ENCODE data around the gene SPRING1. TPM values are rescaled to one million over a fixed set of nuclear protein-coding genes. Genes with fewer than 3 reads are reported as not detected.
A peak's percentile ranks its signal among the peaks of the same experiment; 100 is the strongest.

Gene SPRING1
- total and polyA plus RNA-seq, 2 of the 13 experiments (the other 11 are each of a cell fraction or from before 2014, with no cell fraction given): 20.0 to 51.8 TPM

DNA sequence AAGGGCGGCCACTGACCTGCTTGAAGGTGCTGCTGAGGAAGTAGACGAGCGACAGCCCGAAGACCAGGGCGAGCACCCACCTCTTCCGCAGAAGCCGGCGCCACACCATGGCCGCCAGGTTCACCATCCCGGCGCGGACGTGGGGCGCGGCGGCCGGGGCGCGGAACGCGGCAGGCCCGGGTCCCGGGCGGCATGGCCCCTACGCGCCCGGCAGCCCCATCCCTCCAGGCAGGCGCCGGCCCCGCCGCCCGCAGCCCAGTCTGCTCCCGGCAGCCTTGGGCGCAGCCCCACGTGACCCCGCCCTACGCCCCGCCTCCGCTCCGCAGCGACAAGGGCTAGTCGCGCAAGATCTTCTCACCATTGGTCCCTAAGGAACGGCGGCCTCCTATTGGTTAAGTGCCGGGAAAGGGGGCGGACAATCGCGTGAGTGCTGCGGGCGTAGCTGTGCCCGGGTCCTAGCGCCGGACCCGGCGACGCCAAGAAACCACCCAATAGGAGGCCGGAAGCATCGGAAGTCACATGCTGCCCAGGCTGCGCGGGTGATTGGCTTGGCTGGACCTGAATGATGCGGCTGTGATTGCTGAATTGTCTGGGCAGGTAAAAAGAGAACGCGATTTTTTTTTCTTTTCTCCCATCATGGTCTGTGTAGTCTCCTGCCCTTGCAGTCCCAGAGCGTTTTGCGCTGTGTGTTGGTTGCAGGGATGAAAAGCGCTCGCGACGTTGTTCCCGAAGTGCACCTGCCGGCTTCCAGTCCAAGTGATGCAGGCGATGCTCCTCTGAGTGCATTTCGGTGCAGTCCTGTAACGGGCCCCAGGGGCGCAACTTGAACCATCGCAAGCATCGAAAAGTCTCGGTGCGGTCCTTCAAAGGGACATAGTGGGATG lies at the start of gene SPRING1, which contains the start of gene RNFT2 (continued):
- TF ChIP-seq, protein P1, sequence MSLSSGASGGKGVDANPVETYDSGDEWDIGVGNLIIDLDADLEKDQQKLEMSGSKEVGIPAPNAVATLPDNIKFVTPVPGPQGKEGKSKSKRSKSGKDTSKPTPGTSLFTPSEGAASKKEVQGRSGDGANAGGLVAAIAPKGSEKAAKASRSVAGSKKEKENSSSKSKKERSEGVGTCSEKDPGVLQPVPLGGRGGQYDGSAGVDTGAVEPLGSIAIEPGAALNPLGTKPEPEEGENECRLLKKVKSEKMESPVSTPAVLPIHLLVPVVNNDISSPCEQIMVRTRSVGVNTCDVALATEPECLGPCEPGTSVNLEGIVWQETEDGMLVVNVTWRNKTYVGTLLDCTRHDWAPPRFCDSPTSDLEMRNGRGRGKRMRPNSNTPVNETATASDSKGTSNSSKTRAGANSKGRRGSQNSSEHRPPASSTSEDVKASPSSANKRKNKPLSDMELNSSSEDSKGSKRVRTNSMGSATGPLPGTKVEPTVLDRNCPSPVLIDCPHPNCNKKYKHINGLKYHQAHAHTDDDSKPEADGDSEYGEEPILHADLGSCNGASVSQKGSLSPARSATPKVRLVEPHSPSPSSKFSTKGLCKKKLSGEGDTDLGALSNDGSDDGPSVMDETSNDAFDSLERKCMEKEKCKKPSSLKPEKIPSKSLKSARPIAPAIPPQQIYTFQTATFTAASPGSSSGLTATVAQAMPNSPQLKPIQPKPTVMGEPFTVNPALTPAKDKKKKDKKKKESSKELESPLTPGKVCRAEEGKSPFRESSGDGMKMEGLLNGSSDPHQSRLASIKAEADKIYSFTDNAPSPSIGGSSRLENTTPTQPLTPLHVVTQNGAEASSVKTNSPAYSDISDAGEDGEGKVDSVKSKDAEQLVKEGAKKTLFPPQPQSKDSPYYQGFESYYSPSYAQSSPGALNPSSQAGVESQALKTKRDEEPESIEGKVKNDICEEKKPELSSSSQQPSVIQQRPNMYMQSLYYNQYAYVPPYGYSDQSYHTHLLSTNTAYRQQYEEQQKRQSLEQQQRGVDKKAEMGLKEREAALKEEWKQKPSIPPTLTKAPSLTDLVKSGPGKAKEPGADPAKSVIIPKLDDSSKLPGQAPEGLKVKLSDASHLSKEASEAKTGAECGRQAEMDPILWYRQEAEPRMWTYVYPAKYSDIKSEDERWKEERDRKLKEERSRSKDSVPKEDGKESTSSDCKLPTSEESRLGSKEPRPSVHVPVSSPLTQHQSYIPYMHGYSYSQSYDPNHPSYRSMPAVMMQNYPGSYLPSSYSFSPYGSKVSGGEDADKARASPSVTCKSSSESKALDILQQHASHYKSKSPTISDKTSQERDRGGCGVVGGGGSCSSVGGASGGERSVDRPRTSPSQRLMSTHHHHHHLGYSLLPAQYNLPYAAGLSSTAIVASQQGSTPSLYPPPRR (CRISPR knock-in tag; IDR thresholded peaks at IDR 0.05; ENCODE audit: borderline replicate concordance): peak; percentile 66
- TF ChIP-seq ATF7-NPFF (CRISPR knock-in tag; IDR thresholded peaks at IDR 0.05; ENCODE audit: low read depth) (peak; percentile 82; the same call in 1 of the 2 replicates), GATAD2A (CRISPR knock-in tag; IDR thresholded peaks at IDR 0.05) (peak; percentile 43; the same call in 1 of the 2 replicates), MXI1 (IDR thresholded peaks at IDR 0.05; ENCODE audit: borderline replicate concordance, low read depth, low read length) (peak; percentile 80; the same call in 1 of the 3 replicates), EEA1 (CRISPR knock-in tag; IDR thresholded peaks at IDR 0.05; ENCODE audit: borderline replicate concordance) (no peak), ZNF776 (CRISPR knock-in tag; IDR thresholded peaks at IDR 0.05) (no peak; the same call in 1 of the 2 replicates), SRSF9 (IDR thresholded peaks at IDR 0.05; ENCODE audit: borderline replicate concordance, insufficient read depth, low read depth, low read length, poor library complexity, severe bottlenecking) (no peak), ARNT (IDR thresholded peaks at IDR 0.05) (no peak)
- TF ChIP-seq, protein P2, sequence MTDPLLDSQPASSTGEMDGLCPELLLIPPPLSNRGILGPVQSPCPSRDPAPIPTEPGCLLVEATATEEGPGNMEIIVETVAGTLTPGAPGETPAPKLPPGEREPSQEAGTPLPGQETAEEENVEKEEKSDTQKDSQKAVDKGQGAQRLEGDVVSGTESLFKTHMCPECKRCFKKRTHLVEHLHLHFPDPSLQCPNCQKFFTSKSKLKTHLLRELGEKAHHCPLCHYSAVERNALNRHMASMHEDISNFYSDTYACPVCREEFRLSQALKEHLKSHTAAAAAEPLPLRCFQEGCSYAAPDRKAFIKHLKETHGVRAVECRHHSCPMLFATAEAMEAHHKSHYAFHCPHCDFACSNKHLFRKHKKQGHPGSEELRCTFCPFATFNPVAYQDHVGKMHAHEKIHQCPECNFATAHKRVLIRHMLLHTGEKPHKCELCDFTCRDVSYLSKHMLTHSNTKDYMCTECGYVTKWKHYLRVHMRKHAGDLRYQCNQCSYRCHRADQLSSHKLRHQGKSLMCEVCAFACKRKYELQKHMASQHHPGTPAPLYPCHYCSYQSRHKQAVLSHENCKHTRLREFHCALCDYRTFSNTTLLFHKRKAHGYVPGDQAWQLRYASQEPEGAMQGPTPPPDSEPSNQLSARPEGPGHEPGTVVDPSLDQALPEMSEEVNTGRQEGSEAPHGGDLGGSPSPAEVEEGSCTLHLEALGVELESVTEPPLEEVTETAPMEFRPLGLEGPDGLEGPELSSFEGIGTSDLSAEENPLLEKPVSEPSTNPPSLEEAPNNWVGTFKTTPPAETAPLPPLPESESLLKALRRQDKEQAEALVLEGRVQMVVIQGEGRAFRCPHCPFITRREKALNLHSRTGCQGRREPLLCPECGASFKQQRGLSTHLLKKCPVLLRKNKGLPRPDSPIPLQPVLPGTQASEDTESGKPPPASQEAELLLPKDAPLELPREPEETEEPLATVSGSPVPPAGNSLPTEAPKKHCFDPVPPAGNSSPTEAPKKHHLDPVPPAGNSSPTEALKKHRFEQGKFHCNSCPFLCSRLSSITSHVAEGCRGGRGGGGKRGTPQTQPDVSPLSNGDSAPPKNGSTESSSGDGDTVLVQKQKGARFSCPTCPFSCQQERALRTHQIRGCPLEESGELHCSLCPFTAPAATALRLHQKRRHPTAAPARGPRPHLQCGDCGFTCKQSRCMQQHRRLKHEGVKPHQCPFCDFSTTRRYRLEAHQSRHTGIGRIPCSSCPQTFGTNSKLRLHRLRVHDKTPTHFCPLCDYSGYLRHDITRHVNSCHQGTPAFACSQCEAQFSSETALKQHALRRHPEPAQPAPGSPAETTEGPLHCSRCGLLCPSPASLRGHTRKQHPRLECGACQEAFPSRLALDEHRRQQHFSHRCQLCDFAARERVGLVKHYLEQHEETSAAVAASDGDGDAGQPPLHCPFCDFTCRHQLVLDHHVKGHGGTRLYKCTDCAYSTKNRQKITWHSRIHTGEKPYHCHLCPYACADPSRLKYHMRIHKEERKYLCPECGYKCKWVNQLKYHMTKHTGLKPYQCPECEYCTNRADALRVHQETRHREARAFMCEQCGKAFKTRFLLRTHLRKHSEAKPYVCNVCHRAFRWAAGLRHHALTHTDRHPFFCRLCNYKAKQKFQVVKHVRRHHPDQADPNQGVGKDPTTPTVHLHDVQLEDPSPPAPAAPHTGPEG (CRISPR knock-in tag; IDR thresholded peaks at IDR 0.05): peak; percentile 70; the same call in 1 of the 2 replicates
- TF ChIP-seq, protein P3, sequence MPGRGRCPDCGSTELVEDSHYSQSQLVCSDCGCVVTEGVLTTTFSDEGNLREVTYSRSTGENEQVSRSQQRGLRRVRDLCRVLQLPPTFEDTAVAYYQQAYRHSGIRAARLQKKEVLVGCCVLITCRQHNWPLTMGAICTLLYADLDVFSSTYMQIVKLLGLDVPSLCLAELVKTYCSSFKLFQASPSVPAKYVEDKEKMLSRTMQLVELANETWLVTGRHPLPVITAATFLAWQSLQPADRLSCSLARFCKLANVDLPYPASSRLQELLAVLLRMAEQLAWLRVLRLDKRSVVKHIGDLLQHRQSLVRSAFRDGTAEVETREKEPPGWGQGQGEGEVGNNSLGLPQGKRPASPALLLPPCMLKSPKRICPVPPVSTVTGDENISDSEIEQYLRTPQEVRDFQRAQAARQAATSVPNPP (CRISPR knock-in tag; IDR thresholded peaks at IDR 0.05): no peak
- TF ChIP-seq, protein P4, sequence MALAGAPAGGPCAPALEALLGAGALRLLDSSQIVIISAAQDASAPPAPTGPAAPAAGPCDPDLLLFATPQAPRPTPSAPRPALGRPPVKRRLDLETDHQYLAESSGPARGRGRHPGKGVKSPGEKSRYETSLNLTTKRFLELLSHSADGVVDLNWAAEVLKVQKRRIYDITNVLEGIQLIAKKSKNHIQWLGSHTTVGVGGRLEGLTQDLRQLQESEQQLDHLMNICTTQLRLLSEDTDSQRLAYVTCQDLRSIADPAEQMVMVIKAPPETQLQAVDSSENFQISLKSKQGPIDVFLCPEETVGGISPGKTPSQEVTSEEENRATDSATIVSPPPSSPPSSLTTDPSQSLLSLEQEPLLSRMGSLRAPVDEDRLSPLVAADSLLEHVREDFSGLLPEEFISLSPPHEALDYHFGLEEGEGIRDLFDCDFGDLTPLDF (CRISPR knock-in tag; IDR thresholded peaks at IDR 0.05): no peak
- TF ChIP-seq, protein P5, sequence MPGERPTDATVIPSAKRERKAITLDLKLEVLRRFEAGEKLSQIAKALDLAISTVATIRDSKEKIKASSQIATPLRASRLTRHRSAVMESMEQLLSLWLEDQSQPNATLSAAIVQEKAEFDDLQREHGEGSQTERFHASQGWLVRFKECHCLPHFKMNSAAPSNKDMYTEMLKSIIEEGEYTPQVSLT (CRISPR knock-in tag; IDR thresholded peaks at IDR 0.05; ENCODE audit: borderline replicate concordance, low read depth): no peak

All from HepG2 (cell line).